Measurements from ENCODE around the gene MEAK7.
"Not testable (repeated sequence)": the region's sequence is repeated elsewhere in the genome, so short reads cannot be mapped to it uniquely, and the experiment has no call there.

Gene MEAK7

DNA sequence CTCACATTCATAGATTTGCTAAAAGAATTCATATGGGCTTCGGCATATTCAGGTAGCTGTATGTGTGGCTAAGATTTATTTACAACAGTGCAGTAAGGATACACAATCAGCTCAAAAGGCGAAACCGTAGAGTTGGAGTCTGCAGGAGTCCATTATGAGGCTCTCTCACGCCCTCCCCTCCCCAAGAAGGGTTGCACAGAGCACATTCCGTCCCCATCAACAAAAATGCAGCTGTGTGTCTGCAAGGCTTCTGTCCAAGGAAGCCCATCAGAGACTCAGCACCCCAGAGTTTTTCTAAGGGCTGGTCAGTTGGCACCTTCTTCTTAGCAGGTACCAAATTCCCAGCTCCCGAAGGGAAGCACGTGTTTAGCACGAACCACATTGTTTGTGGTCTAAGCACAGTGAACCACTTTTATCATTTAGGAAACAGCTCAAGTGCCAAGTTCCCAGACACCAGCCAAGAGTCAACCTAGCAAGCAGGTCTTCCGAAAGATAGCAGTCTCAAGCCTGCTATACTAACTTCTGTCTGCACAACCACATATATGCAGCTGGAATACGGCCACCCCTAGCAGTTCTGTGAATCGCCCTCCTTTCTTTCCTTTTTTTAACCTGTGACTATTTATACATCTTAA lies 28.5 kb upstream of the MEAK7 start:
- DNase-seq, result no peak

DNA sequence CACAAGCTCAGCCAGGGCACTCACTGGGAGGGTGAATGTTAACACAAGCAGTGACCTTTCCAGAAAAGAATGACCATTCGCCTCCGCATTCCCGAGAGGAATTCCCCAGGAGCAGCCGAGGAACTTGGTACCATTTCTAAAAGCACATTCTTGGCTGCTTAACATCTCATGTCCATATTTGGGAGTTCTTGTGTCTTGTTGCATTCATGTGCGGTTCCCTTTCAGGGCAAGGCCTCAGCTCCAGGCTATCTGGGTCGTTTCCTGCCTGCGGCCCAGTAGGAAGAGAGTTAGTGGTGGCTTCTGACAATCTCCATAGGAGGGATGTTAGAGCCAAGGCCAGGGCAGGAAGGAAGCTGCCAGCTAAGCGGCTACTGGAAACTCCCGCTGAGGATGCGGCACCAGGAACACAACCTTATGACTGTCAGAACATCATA lies 27.8 kb upstream of the MEAK7 start:
- DNase-seq, result no peak

- no peak for DNase-seq
Observed at GRCh38 chr16:84531671-84532111, 27.2 kb upstream of the MEAK7 start.

DNA sequence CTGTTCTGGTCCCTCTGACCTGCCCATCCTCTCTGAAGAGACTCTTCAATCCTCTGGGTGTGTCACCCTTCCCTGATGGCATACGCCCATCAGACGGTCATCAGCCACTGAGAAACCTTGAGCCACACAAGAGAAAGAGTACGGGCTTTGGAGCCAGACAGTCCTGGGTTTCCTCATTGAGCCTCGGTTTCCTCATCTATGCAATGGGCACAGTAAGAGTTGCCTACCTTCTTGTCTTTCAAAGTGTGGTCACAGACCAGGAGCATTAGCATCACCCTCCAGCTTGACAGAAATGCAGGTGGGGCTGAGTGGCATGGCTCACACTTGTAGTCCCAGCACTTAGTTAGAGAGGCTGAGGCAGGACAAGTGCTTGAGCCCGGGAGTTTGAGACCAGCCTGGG lies 26.1 kb upstream of the MEAK7 start:
- no peak for DNase-seq

DNA sequence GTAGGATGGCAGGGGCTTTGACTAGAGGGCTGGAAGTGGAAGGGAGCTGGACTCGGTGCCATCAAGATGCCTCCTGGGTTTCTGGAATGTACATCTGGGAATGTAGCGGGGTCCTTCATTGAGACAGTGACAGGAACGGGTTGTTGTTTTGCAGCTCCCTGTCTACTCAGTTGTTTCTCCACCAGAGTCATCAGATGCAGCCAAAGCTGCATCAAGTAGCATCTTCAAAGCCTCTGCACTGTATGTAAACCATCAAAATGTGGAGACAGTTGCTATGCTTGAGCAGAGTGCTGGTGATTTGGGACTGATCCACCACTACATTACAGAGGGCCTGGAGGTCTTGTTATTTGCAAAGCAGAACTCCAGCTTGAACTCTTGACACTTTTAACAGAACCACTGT lies 25.1 kb upstream of the MEAK7 start:
- no peak for DNase-seq

DNA sequence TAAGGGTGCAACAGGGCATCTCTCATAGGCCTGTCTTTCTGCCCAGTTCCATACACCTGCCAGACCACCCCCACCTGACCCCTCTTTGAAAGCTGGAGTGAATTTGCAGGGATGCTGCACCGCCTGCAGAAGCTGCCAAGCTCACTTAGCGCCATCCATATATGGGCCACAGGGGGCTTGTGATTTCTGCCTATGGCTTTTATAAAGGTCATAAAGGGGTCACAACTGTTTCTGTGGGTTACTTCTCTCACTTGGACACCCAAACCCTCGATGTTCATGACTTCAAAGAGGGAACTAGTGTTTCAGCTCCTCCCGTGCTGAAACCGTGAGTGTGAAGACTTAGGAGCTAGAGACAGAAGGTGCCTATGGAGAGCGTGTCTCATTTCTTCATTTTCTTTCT lies 23.9 kb upstream of the MEAK7 start:
- no peak for DNase-seq

- no peak for DNase-seq
Observed at GRCh38 chr16:84527532-84528269, 23.2 kb upstream of the MEAK7 start.

DNA sequence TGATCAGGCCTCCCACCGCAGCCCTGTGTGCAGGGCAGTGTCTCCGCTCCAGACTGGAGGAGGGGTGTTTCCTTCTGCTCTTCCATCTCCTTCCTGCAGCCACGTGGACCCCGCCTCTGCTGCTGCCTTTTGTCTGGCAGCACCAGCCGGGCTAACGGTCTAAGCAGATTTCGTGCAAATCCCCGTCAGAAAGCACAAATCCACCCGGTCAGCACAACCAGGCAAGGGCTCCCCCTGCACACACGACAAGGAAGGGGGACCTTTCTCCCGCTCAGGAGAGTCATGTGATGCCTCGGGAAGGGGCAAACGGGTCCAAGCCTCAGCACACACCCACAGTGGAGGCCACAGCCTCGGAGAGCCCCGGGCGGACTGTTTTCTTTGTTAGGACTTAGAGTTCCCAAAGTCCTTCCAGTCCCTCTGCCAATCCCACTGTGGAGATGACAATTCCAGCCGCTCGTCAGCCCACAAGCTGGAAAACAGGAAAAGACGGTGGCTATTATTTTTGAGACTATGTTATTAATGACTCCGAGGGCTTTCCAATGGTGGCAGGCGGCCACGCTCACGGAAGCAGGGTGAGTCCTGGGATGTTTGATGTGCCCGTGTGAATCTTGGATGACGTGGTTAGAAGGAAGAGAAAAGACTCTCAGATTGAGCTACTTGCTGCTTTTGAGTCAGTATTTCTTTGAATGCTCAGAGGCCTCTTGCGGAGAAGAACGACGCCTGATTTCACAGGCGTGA lies 22.5 kb upstream of the MEAK7 start:
- DNase-seq, result no peak

DNA sequence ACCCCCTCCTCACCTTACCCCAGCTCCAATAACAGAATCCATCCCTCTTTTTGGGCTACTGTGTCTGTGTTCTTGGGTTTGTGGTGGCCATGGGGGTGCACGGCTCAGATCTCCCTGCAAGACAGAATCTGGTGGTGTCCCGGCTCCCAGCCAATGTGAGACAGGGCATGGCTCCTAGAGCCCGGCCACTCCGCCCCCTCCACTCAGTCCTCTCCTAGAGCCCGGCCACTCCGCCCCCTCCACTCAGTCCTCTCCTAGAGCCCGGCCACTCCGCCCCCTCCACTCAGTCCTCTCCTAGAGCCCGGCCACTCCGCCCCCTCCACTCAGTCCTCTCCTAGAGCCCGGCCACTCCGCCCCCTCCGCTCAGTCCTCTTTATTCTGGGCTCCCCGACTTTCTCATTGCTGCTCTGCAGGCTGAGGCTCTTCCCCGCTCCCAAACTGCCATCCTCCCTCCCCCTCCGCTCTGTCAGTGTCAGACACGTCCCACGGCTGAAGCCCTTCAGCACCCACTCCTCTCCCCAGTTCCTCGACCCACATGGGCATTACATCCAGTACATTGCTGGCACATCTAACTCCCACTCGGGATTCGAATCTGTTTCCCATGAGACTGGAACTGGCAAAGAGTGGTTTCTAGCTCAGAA lies 20.6 kb upstream of the MEAK7 start:
- DNase-seq, result not testable (repeated sequence)

- DNase-seq, result no peak
Observed at GRCh38 chr16:84524346-84524920, 20.0 kb upstream of the MEAK7 start.

- no peak for DNase-seq
Observed at GRCh38 chr16:84521497-84521770, 17.0 kb upstream of the MEAK7 start.

DNA sequence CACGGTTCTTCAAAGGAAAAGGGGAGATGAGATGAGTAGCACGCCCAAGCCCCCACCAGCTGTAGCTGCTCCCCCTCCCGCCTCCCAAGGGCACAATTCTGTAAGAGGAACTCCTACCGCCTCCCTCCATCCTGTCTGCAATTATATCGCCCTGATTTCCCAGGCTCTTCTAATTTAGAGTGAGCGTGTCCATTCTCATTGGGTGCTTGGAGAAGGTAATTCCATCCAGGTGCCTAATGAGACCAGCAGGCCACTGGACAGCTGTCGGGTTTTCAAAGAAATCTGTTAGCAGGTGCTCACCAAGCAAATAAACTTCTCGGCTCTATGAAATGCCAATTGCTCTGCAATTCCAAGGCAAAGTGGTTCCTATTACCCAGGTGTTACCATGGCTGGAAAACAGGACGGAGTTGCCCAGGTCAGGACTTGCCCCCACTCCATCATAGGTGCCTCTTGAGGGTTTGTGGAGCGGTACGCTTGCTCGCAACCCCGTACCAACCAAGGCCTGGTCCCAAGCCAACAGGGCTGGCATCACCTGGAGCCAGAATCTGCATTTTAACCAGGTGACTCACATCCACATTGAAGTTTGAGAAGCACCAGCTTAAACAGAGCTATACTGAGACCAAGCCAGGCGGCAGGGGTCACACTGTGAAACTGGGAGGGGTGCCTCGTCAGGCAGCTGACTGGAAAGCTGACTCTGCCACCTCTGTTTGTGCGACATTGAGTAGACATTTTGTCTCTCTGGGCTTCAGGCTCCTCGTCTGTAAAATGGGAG lies 16.5 kb upstream of the MEAK7 start:
- no peak for DNase-seq

GRCh38 chr16:84519855-84520254 lies 15.4 kb upstream of the MEAK7 start:
- DNase-seq, result no peak

GRCh38 chr16:84518804-84519341 lies 14.4 kb upstream of the MEAK7 start:
- DNase-seq, result peak; percentile 56

DNA sequence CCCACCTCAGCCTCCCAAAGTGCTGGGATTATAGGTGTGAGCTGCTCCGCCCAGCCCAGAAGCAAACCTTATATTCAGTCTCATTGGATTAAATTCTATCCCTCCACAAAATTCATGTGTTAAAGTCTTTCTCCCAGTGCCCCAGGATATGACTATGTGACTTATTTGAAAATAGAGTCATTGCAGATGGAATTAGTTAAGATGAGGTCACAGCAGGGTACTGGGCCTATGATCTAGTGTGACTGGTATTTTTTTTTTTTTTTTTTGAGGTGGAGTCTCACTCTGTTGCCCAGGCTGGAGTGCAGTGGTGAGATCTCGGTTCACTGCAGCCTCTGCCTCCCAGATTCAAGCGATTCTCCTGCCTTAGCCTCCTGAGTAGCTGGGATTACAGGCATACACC lies 13.8 kb upstream of the MEAK7 start:
- not testable (repeated sequence) for DNase-seq

DNA sequence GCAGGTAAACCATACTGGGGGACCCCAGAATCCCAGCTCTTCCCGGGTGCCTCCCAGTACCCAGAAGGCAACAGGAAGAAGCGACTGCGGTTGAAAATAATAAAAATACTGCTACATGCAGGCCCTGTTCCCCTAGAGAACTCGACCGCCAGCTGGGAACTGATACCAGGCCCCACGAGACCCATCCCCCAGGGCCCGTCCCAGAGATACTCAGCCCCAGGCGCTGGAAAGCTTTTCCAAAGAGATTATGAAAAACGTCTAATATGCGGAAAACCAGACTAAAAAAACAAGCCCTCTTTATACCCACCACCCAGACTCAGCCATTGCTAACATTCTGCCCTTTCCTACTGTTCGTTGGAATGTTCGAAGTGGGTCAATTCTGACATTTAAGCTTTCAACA lies 12.9 kb upstream of the MEAK7 start:
- DNase-seq, result no peak

DNA sequence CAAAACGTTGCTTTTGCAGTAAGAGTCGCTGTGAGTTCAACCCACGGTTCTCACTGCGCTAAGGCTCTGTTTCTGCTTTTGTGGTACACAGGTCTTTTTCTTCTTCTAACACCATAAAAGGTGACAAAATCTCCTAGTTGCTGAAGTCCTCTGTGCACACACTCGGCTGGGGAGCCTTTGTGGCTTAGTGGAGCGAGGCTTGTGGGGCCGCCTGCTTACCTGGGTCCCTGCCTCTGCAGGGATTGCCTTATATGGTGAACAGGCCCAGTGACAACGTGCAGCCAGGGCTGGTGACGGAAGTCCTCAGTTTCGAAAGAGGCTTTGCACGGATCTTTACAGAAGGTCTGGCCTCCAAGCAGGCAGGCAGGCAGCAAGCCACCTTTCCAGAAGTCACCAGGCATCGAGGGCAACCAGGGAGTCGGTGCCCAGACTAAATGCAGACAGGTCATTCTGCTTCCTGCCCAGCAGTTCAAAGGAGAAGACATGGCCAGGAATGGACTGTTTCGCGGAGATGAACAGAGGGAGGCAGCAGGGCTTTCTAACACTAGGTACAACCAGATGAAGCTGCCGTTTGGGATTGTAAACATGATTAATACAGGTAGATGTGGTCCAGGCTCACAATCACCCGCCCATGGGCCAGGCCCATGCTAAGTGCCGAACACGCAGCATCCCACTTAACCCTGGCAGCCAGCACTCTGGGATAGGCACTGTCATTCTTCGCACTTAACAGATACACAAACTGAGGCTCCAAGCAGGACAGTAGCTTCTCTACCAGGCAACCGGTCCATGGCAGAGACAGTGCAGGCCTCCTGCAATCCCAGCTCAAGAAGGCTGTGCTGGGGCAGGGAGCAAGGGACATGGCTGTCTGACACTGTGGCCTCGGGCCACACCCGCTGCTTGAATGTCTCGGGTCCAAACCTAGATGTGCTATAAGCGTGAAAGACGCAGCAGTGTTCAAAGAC lies 10.7 kb upstream of the MEAK7 start:
- peak; percentile 64 for DNase-seq

DNA sequence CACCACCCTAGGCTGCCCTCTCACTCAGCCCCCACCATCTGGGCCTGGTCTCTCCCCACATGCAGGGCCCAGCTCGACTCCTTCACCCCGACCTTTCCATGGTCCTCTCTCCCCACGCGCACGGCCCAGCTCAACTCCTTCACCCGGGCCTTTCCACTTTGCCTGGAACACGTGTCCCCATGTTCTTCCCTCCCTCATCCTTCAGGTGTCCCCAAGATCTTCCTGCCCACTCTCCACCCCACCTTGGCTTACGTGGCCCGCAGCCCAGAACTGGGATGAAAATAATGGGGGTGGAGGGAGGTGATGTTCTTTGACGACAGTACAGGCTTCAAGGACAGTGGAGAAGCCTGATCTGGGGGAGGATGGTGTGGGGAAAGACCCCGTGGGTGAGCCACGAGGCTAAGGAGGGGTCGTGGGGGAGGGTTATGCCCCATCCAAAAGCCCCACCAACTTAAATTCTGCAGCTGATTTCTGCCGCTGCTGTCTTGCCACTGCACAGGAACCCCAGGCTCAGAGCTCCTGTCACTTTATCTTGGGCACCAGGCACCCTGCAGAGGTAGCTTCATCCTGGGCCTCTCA lies 9.9 kb upstream of the MEAK7 start:
- no peak for DNase-seq

DNA sequence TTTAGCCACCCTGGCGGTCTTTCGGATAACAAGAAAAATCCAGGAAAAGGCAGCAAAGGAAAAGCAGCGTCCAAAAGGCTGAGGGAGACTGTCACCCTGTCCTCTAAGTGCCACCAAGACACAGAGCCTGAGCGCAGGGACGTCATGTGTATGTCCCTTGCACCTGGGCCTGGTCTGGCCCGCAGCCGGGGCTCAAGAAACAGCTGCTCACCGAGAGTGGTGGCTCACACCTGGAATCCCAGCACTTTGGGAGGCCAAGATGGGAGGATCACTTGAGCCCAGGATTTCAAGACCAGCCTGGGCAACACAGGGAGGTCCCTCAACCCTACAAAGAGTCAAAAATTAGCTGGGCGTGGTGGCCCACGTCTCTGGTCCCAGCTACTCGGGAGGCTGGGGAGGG lies 9.2 kb upstream of the MEAK7 start:
- DNase-seq, result no peak

DNA sequence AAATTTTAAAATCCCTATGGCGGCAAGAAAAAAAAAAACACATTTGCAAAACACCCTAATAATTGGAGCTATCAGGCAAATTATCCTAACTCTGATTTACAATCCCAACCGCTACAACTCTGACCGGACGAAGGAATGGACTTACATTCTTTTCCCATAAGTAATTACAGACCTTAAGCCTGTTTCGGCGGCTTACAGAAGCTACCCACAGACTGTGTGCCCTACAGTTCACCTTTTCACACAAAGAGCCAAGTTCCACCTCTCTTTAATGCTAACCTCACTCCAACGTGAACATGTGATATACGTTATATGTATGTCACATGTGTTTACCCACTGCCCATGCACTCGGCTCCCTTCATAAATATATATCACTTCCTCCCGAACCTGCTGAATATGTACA lies 8.7 kb upstream of the MEAK7 start:
- DNase-seq, result no peak

- DNase-seq, result no peak
Observed at GRCh38 chr16:84511831-84512230, 7.4 kb upstream of the MEAK7 start.

Data from T-helper 9 cell (primary cell).